Right lung (tissue), 5 donors: ENCODE measurements around the gene DENND1A. TPM values are rescaled to one million over a fixed set of nuclear protein-coding genes. Genes with fewer than 3 reads are reported as not detected.

Experiments used
- DNase-seq, 2 donors: peaks; one replicate each; pipeline ENCODE4 v3.0.0-alpha.2; 2013
- polyA plus RNA-seq, 5 donors: library from polyadenylated mRNA; unstranded; fragments of 120-200 nt; gene quantifications; one replicate each; pipeline versions ENCODE4 v1.2.1 to v1.2.3, GENCODE V29; 2013; ENCODE audit warnings: inconsistent platforms in 1 of 5, low replicate concordance in 1 of 5; ENCODE audit not compliant: insufficient read length in 5 of 5, insufficient read depth in 1 of 5

The DENND1A gene
- polyA plus RNA-seq, 5 donors = 7.2 to 9.6 (median 8.9) TPM

GRCh38 chr9:123357743-123358059 is 572.2 kb downstream of the DENND1A start:
- DNase-seq = no peak

GRCh38 chr9:123356851-123357742 is 572.8 kb downstream of the DENND1A start:
- DNase-seq = no peak

GRCh38 chr9:123355761-123356431 is 574.0 kb downstream of the DENND1A start, which contains the start of gene CRB2:
Gene CRB2 (plus strand): TSS chr9:123356197. CDS start chr9:123356261, 64 bp downstream.
- no peak for DNase-seq

DNA sequence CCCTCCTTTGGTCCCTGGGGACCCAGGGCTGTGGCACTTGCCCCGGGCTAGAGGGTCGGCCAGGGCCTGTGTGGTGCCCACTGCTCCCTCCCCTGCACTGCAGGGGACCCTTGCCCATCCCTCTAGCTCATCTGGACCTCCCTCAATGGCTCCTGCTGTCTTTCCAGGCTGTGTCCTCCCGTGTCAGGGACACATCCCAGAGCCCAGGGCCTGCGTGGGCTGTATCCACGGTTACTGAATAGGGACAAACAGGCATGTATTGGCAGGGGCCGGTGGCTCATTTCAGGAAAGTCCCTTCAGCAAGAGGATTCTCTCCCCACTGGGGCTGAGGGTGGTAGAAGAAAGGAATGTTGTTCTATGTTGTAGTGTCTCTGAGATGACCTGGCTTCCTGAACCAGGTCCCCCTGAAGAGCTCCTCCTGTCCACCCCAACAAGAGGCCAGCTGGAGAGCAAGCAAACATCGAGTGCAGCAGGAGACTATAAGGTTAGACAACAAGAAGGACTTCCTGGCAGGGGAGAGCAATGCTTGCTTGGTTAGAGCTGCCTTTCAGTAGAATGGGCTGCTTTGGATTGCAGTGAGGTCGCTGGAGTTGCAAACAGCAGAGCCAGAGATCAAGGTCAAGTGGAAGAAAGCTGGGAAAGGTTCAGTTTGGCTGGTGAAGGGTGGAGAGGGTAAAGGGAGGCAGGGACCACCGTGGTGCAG is 575.0 kb downstream of the DENND1A start:
- DNase-seq = no peak

- DNase-seq = peak in 1 of 2 donors; percentile 46
These were observed 575.8 kb downstream of the DENND1A start for GRCh38 chr9:123353984-123354591.

GRCh38 chr9:123353041-123353440 is 576.9 kb downstream of the DENND1A start:
- DNase-seq = no peak

GRCh38 chr9:123350590-123351310 is 579.2 kb downstream of the DENND1A start:
- no peak for DNase-seq

GRCh38 chr9:123349691-123350480 is 580.0 kb downstream of the DENND1A start:
- peak; percentile 35 to 61 for DNase-seq

GRCh38 chr9:123349033-123349432 is 580.9 kb downstream of the DENND1A start:
- DNase-seq = no peak

GRCh38 chr9:123348317-123348992 is 581.5 kb downstream of the DENND1A start:
- DNase-seq = no peak

GRCh38 chr9:123347289-123348060 is 582.5 kb downstream of the DENND1A start:
- no peak for DNase-seq

DNA sequence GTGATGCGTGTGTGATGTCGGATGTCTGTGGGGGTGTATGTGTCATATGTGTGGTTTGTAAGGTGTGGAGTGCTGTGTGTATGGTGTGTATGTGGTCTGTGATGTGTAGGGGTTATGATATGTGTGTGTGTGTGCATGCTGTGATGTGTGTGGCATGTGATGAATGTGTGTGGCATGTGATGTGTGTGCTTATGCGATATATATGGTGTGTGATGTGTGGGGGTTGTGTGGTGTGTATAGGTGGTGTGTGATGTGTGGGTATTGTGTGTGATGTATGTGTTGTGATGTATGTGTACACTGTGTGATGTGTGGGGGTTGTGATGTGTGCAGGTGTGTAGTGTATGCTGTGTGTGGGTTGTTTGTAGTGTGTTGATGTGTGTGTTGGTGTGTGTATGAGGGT is 583.1 kb downstream of the DENND1A start:
- DNase-seq = no peak

- DNase-seq = no peak
These were observed 583.9 kb downstream of the DENND1A start for GRCh38 chr9:123346026-123346425.

GRCh38 chr9:123345567-123345955 is 584.4 kb downstream of the DENND1A start:
- no peak for DNase-seq

DNA sequence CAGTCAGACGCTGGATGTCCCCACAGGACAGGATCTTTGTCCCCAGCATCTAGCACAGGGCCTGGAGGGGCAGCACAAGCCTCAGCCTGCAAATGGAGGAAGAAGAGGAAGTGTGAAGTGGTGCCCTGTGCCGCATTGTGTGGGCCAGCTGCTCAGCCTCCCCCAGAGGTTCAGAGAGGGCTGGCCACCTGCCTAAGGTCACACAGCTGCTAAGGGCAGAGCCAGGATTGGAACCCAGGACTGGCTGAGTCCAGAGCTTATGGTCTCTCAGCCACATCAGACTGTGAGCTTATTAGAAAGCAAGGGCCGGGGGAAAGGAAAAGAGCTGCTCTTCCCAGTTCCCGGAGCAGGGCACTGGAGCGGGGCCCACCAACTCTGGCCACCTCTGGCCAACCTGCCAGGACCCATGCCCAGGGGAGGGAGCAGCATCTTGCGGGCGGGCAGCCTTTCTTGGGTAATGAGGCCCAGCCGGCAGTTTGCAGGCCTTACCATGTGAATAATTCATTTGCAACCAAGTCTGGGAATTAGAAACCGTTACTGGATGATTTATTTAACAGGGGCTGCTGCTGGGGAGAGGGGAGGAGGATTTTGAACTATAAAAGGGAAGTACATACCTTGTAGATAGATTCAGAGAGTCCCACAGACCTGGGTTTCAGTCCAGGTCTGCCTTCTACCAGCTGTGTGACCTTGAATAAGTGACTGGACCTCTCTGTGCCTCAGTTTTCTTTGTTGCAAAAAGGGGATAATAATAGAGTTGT is 585.6 kb downstream of the DENND1A start:
- no peak for DNase-seq

- no peak for DNase-seq
These were observed 586.3 kb downstream of the DENND1A start for GRCh38 chr9:123343443-123344191.

GRCh38 chr9:123342247-123342646 is 587.7 kb downstream of the DENND1A start:
- no peak for DNase-seq

DNA sequence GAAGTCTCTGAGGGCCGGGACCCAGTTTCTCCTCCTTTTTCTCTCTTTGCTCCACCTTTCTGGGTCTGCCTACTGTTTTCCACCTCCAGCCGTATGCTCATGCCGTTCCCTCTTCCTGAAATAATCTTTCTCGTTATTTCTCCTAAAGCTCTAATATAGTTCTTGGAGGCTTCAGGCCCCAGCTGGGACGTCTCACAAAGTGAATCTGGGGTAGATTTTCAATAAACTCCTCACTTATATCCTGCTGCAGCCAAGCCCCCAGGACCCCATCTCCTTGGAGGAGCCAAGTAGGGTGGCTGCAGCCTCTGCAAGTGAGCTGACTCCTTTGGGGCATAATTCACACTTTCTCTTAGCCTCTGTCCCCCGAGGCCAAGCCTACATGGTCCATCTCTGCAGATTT is 588.1 kb downstream of the DENND1A start:
- no peak for DNase-seq
